HepG2 (cell line): Measurements from ENCODE around the gene ZKSCAN2. TPM values are rescaled to one million over a fixed set of nuclear protein-coding genes. Genes with fewer than 3 reads are reported as not detected.
A peak's percentile ranks its signal among the peaks of the same experiment; 100 is the strongest.

ENCODE experiments used
- FOXK2 ChIP-seq: fragments of 450-650 bp; IDR thresholded peaks from 2 replicates; pipeline ENCODE4 v1.6.1; 2016
- JUN ChIP-seq: sonication (generic); formaldehyde crosslinking; IDR thresholded peaks from 2 replicates; pipeline ENCODE4 v1.4.0; 2020; ENCODE audit warnings: mild to moderate bottlenecking, missing genetic modification reagents
- KLF15 ChIP-seq: sonication (generic); formaldehyde crosslinking; IDR thresholded peaks from 2 replicates; pipeline ENCODE4 v1.8.1; 2023; ENCODE audit warnings: borderline replicate concordance, mild to moderate bottlenecking, inconsistent platforms, missing genetic modification reagents, mixed read lengths
- MED13 ChIP-seq: sonication (generic); formaldehyde crosslinking; IDR thresholded peaks from 2 replicates; pipeline ENCODE4 v1.5.0; 2020; ENCODE audit warnings: missing genetic modification reagents
- RBM22 ChIP-seq: fragments of 200-400 bp; formaldehyde crosslinking; optimal IDR thresholded peaks from 2 replicates; pipeline ENCODE3; 2017; ENCODE audit warnings: mild to moderate bottlenecking, low read length, moderate library complexity
- SMAD1 ChIP-seq: sonication (generic); formaldehyde crosslinking; IDR thresholded peaks from 2 replicates; pipeline ENCODE4 v1.4.0; 2020; ENCODE audit warnings: missing genetic modification reagents, low read depth, mild to moderate bottlenecking, borderline replicate concordance
- SMARCE1 ChIP-seq: fragments of 450-650 bp; IDR thresholded peaks from 2 replicates; pipeline ENCODE4 v1.6.1; 2017; ENCODE audit warnings: borderline replicate concordance
- SP140L ChIP-seq: sonication (generic); formaldehyde crosslinking; IDR thresholded peaks from 2 replicates; pipeline ENCODE4 v1.4.0; 2020; ENCODE audit warnings: missing genetic modification reagents, borderline replicate concordance
- TP53 ChIP-seq: sonication (generic); formaldehyde crosslinking; conservative IDR thresholded peaks from 2 replicates; pipeline ENCODE4 v1.4.0; 2020; ENCODE audit warnings: missing genetic modification reagents
- ZFAT ChIP-seq: sonication (generic); formaldehyde crosslinking; conservative IDR thresholded peaks from 2 replicates; pipeline ENCODE4 v1.8.1; 2023; ENCODE audit warnings: missing genetic modification reagents, inconsistent platforms
- ZNF180 ChIP-seq: sonication (generic); formaldehyde crosslinking; IDR thresholded peaks from 2 replicates; pipeline ENCODE4 v1.4.0; 2020; ENCODE audit warnings: low read depth, missing genetic modification reagents, borderline replicate concordance
- ZNF446 ChIP-seq: sonication (generic); formaldehyde crosslinking; IDR thresholded peaks from 2 replicates; pipeline ENCODE4 v1.5.0; 2020; ENCODE audit warnings: mild to moderate bottlenecking, missing genetic modification reagents
- ZNF552 ChIP-seq: sonication (generic); formaldehyde crosslinking; IDR thresholded peaks from 2 replicates; pipeline ENCODE4 v1.9.0; 2022; ENCODE audit warnings: missing genetic modification reagents, mild to moderate bottlenecking, borderline replicate concordance
- ZNF572 ChIP-seq: sonication (generic); formaldehyde crosslinking; IDR thresholded peaks from 2 replicates; pipeline ENCODE4 v1.5.1; 2020; ENCODE audit warnings: mild to moderate bottlenecking, missing genetic modification reagents
- ZNF614 ChIP-seq: IDR thresholded peaks from 2 replicates; pipeline ENCODE4 v1.6.1; 2018; ENCODE audit warnings: missing biosample characterization, missing genetic modification reagents, inconsistent platforms, borderline replicate concordance
- ZNF703 ChIP-seq: sonication (generic); formaldehyde crosslinking; IDR thresholded peaks from 2 replicates; pipeline ENCODE4 v1.5.1; 2020; ENCODE audit warnings: missing genetic modification reagents, mild to moderate bottlenecking, moderate library complexity, borderline replicate concordance
- ZNF724P ChIP-seq: sonication (generic); formaldehyde crosslinking; IDR thresholded peaks from 2 replicates; pipeline ENCODE4 v1.8.0; 2022; ENCODE audit warnings: missing genetic modification reagents, borderline replicate concordance
- ZNF775 ChIP-seq: sonication (generic); formaldehyde crosslinking; IDR thresholded peaks from 2 replicates; pipeline ENCODE4 v1.4.0; 2020; ENCODE audit warnings: missing genetic modification reagents, mild to moderate bottlenecking, moderate library complexity, borderline replicate concordance
- polyA plus RNA-seq, 8 experiments: library from polyadenylated mRNA; depleted of rRNA in 3 of 8; stranded (reverse) in 7 of 8; unstranded in 1 of 8; fragments of >200 nt; fragmentation: Illumina TruSeq in 4 of 8; extraction: Trizol in 4 of 8; gene quantifications; 2 replicates each; pipeline versions ENCODE4 v1.2.1 to v1.2.3, GENCODE V29; 2011 to 2016; ENCODE audit warnings: low read depth in 4 of 8, missing spikeins in 1 of 8, mixed read lengths in 1 of 8; ENCODE audit not compliant: insufficient read depth in 1 of 8
- total RNA-seq, 5 experiments: library from RNA; depleted of rRNA; stranded (reverse); fragments of >200 nt; fragmentation: Illumina TruSeq; extraction: Trizol; gene quantifications; 2 replicates each; pipeline ENCODE4 v1.2.3, GENCODE V29; 2016; ENCODE audit warnings: low read depth in 1 of 5
- TF ChIP-seq, protein P1 (sequence below): sonication (generic); formaldehyde crosslinking; IDR thresholded peaks from 2 replicates; pipeline ENCODE4 v1.4.0; 2020; ENCODE audit warnings: missing genetic modification reagents, borderline replicate concordance
- TF ChIP-seq, protein P2 (sequence below), 2 experiments: sonication (generic) in 1 of 2; formaldehyde crosslinking in 1 of 2; IDR thresholded peaks; 2 replicates each; pipeline versions ENCODE4 v1.4.0 to v1.6.1; 2018 to 2020; ENCODE audit warnings: missing genetic modification reagents in 2 of 2, borderline replicate concordance in 1 of 2, low read depth in 1 of 2, mild to moderate bottlenecking in 1 of 2, missing biosample characterization in 1 of 2
- TF ChIP-seq, protein P3 (sequence below): sonication (generic); formaldehyde crosslinking; IDR thresholded peaks from 2 replicates; pipeline ENCODE4 v1.4.0; 2020; ENCODE audit warnings: missing genetic modification reagents, mild to moderate bottlenecking, borderline replicate concordance
- TF ChIP-seq, protein P4 (sequence below): sonication (generic); formaldehyde crosslinking; conservative IDR thresholded peaks from 2 replicates; pipeline ENCODE4 v1.8.0; 2022; ENCODE audit warnings: mild to moderate bottlenecking, moderate library complexity, missing genetic modification reagents

Gene ZKSCAN2
- total and polyA plus RNA-seq, 2 of the 13 experiments (the other 11 are each of a cell fraction or from before 2014, with no cell fraction given): 4.2 to 11.1 TPM

DNA sequence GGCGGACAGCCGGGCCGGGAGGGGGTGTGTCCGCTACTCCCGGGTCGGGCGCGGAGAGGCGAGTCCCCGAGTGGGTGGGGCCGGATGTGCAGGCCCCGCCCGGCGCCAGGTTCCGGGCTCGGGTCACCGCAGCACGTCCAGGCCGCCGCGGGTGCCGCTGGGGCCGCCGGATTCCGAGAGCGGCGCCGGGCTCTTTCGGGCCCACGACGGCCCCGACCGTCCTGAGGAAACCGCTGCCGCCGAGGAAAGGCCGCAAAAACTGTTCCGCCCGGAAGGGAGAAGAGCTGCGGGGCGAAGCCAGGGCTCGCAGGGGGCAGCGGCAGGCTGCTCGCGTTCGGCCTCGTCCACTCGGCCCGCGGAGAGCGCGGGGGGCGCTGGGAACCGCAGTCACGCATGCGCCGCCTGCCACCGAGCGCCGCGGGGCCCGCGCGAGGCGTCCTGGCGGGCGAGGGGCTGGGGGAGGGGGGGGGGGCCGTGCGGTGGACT lies at the start of gene ZKSCAN2 (continued):
- no peak for TF ChIP-seq SMARCE1
- TF ChIP-seq, protein P1, sequence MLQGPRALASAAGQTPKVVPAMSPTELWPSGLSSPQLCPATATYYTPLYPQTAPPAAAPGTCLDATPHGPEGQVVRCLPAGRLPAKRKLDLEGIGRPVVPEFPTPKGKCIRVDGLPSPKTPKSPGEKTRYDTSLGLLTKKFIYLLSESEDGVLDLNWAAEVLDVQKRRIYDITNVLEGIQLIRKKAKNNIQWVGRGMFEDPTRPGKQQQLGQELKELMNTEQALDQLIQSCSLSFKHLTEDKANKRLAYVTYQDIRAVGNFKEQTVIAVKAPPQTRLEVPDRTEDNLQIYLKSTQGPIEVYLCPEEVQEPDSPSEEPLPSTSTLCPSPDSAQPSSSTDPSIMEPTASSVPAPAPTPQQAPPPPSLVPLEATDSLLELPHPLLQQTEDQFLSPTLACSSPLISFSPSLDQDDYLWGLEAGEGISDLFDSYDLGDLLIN (CRISPR knock-in tag): peak; percentile 72; the same call in 1 of the 2 replicates
- 0 out of 2 replicates have a peak, but pooled peaks have one; percentile 63 for TF ChIP-seq TP53
- no peak for TF ChIP-seq RBM22
- TF ChIP-seq ZNF703 (CRISPR knock-in tag): no peak; the same call in 1 of the 2 replicates
- TF ChIP-seq, protein P2, sequence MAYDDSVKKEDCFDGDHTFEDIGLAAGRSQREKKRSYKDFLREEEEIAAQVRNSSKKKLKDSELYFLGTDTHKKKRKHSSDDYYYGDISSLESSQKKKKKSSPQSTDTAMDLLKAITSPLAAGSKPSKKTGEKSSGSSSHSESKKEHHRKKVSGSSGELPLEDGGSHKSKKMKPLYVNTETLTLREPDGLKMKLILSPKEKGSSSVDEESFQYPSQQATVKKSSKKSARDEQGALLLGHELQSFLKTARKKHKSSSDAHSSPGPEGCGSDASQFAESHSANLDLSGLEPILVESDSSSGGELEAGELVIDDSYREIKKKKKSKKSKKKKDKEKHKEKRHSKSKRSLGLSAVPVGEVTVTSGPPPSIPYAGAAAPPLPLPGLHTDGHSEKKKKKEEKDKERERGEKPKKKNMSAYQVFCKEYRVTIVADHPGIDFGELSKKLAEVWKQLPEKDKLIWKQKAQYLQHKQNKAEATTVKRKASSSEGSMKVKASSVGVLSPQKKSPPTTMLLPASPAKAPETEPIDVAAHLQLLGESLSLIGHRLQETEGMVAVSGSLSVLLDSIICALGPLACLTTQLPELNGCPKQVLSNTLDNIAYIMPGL (CRISPR knock-in tag; IDR thresholded peaks at IDR 0.05; ENCODE audit: borderline replicate concordance in 1 of 2, low read depth in 1 of 2): no peak; a peak in 1 of 4 replicates
- 0 out of 2 replicates have a peak, but pooled peaks have one; percentile 16 for TF ChIP-seq ZNF572 (CRISPR knock-in tag)
- TF ChIP-seq, protein P3, sequence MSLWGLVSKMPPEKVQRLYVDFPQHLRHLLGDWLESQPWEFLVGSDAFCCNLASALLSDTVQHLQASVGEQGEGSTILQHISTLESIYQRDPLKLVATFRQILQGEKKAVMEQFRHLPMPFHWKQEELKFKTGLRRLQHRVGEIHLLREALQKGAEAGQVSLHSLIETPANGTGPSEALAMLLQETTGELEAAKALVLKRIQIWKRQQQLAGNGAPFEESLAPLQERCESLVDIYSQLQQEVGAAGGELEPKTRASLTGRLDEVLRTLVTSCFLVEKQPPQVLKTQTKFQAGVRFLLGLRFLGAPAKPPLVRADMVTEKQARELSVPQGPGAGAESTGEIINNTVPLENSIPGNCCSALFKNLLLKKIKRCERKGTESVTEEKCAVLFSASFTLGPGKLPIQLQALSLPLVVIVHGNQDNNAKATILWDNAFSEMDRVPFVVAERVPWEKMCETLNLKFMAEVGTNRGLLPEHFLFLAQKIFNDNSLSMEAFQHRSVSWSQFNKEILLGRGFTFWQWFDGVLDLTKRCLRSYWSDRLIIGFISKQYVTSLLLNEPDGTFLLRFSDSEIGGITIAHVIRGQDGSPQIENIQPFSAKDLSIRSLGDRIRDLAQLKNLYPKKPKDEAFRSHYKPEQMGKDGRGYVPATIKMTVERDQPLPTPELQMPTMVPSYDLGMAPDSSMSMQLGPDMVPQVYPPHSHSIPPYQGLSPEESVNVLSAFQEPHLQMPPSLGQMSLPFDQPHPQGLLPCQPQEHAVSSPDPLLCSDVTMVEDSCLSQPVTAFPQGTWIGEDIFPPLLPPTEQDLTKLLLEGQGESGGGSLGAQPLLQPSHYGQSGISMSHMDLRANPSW (CRISPR knock-in tag): no peak
- TF ChIP-seq MED13 (CRISPR knock-in tag): no peak
- TF ChIP-seq KLF15 (CRISPR knock-in tag): no peak; the same call in 1 of the 2 replicates
- TF ChIP-seq ZNF552 (CRISPR knock-in tag): peak; percentile 29; the same call in 1 of the 2 replicates
- TF ChIP-seq ZNF614 (CRISPR knock-in tag): peak; percentile 16; the same call in 1 of the 2 replicates
- no peak for TF ChIP-seq JUN
- TF ChIP-seq FOXK2: no peak
- 0 out of 2 replicates have a peak, but pooled peaks have one; percentile 55 for TF ChIP-seq ZNF180
- peak; percentile 85; the same call in 1 of the 2 replicates for TF ChIP-seq ZNF724P
- TF ChIP-seq ZNF446 (CRISPR knock-in tag): no peak
- TF ChIP-seq, protein P4, sequence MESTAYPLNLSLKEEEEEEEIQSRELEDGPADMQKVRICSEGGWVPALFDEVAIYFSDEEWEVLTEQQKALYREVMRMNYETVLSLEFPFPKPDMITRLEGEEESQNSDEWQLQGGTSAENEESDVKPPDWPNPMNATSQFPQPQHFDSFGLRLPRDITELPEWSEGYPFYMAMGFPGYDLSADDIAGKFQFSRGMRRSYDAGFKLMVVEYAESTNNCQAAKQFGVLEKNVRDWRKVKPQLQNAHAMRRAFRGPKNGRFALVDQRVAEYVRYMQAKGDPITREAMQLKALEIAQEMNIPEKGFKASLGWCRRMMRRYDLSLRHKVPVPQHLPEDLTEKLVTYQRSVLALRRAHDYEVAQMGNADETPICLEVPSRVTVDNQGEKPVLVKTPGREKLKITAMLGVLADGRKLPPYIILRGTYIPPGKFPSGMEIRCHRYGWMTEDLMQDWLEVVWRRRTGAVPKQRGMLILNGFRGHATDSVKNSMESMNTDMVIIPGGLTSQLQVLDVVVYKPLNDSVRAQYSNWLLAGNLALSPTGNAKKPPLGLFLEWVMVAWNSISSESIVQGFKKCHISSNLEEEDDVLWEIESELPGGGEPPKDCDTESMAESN: peak; percentile 90
- peak; percentile 59; the same call in 1 of the 2 replicates for TF ChIP-seq SP140L
- TF ChIP-seq SMAD1 (CRISPR knock-in tag): no peak
- no peak for TF ChIP-seq ZNF775 (CRISPR knock-in tag)
- no peak; the same call in 1 of the 2 replicates for TF ChIP-seq ZFAT (CRISPR knock-in tag)
